RWPE2 (cell line): ENCODE results near the gene PIK3R5.
A peak's percentile ranks its signal among the peaks of the same experiment; 100 is the strongest.

Experiments used
- ATAC-seq: fragments of 200-7000 bp; cut with Tn5 transposase; 3 replicates; pipeline ENCODE4 v1.9.1; 2021; ENCODE audit warnings: low read depth
- DNase-seq: peaks from one replicate; pipeline ENCODE4 v3.0.0-alpha.2; 2020; ENCODE audit warnings: low spot score
- H3K27ac ChIP-seq: fragments of 450-650 bp; 2 replicates; pipeline ENCODE4 v1.5.1; 2017; ENCODE audit warnings: mild to moderate bottlenecking; ENCODE audit not compliant: poor library complexity, severe bottlenecking
- H3K27me3 ChIP-seq: fragments of 250-450 bp; sonication (Bioruptor Pico); 2 replicates; pipeline ENCODE4 v1.5.1; 2021; ENCODE audit warnings: mild to moderate bottlenecking, moderate library complexity; ENCODE audit not compliant: insufficient read depth, poor library complexity, severe bottlenecking
- H3K36me3 ChIP-seq: fragments of 250-450 bp; sonication (Bioruptor Pico); 2 replicates; pipeline ENCODE4 v1.5.1; 2020; ENCODE audit warnings: low read depth, mild to moderate bottlenecking, moderate library complexity
- H3K4me1 ChIP-seq: fragments of 250-450 bp; sonication (Bioruptor Pico); 2 replicates; pipeline ENCODE4 v1.5.1; 2021; ENCODE audit warnings: mild to moderate bottlenecking, moderate library complexity; ENCODE audit not compliant: insufficient read depth, poor library complexity, severe bottlenecking
- H3K4me3 ChIP-seq: fragments of 250-450 bp; sonication (Bioruptor Pico); 2 replicates; pipeline ENCODE4 v1.5.1; 2021; ENCODE audit warnings: mild to moderate bottlenecking, moderate library complexity; ENCODE audit not compliant: severe bottlenecking
- H3K9me3 ChIP-seq: fragments of 250-450 bp; sonication (Bioruptor Pico); 2 replicates; pipeline ENCODE4 v1.5.1; 2021; ENCODE audit warnings: mild to moderate bottlenecking, moderate library complexity; ENCODE audit not compliant: severe bottlenecking
- TF ChIP-seq, protein P1 (sequence below): fragments of 450-650 bp; IDR thresholded peaks from one replicate; pipeline ENCODE4 v1.5.1; 2017; ENCODE audit warnings: mild to moderate bottlenecking, moderate library complexity; ENCODE audit not compliant: poor library complexity, severe bottlenecking

Gene PIK3R5

GRCh38 chr17:8867361-8867981 is 98.0 kb downstream of the PIK3R5 start, which contains the start of gene PIK3R6:
Gene PIK3R6 (minus strand): TSS chr17:8867674. CDS start chr17:8849794, 17,880 bp downstream.
- Histone ChIP-seq H3K4me1 (no peaks in the 10 kb centered on the region), H3K4me3 (no peak within 1 kb of the TSS), H3K27ac (no peak within 1 kb of the TSS), H3K9me3 (no peaks in the 10 kb centered on the region), H3K36me3 (no peaks in the 10 kb centered on the region), H3K27me3 (no peaks in the 10 kb centered on the region)
- ATAC-seq = no peak
- TF ChIP-seq, protein P1, sequence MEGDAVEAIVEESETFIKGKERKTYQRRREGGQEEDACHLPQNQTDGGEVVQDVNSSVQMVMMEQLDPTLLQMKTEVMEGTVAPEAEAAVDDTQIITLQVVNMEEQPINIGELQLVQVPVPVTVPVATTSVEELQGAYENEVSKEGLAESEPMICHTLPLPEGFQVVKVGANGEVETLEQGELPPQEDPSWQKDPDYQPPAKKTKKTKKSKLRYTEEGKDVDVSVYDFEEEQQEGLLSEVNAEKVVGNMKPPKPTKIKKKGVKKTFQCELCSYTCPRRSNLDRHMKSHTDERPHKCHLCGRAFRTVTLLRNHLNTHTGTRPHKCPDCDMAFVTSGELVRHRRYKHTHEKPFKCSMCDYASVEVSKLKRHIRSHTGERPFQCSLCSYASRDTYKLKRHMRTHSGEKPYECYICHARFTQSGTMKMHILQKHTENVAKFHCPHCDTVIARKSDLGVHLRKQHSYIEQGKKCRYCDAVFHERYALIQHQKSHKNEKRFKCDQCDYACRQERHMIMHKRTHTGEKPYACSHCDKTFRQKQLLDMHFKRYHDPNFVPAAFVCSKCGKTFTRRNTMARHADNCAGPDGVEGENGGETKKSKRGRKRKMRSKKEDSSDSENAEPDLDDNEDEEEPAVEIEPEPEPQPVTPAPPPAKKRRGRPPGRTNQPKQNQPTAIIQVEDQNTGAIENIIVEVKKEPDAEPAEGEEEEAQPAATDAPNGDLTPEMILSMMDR = no peak
- DNase-seq = no peak

GRCh38 chr17:8865811-8866210 is 99.7 kb downstream of the PIK3R5 start:
- DNase-seq = no peak
- H3K9me3 ChIP-seq = no peaks in the 10 kb centered on the region
- H3K4me1 ChIP-seq = peaks cover 3% of the 10 kb centered on the region
- no peak overlapping the region for H3K27ac ChIP-seq
- H3K36me3 ChIP-seq = no peaks in the 10 kb centered on the region
- H3K4me3 ChIP-seq = no peak overlapping the region
- ATAC-seq = no peak
- H3K27me3 ChIP-seq = no peaks in the 10 kb centered on the region
- TF ChIP-seq, protein P1 = no peak

- H3K27me3 ChIP-seq = no peaks in the 10 kb centered on the region
- ATAC-seq (no peak), DNase-seq (no peak)
- H3K9me3 ChIP-seq = no peaks in the 10 kb centered on the region
- no peak overlapping the region for H3K4me3 ChIP-seq
- peaks cover 3% of the 10 kb centered on the region for H3K4me1 ChIP-seq
- no peak overlapping the region for H3K27ac ChIP-seq
- no peaks in the 10 kb centered on the region for H3K36me3 ChIP-seq
- TF ChIP-seq, protein P1 = no peak
Measured at GRCh38 chr17:8865385-8865784, 100.1 kb downstream of the PIK3R5 start.

GRCh38 chr17:8862213-8863056 is 103.1 kb downstream of the PIK3R5 start:
- TF ChIP-seq, protein P1 = no peak
- DNase-seq = no peak
- H3K27ac ChIP-seq = no peak overlapping the region
- ATAC-seq = peak; percentile 45; the same call in 1 of the 3 replicates
- peaks cover 15% of the 10 kb centered on the region for H3K4me1 ChIP-seq
- H3K9me3 ChIP-seq = no peaks in the 10 kb centered on the region
- no peak overlapping the region for H3K4me3 ChIP-seq
- no peaks in the 10 kb centered on the region for H3K27me3 ChIP-seq
- H3K36me3 ChIP-seq = no peaks in the 10 kb centered on the region
